Measurements from ENCODE around the gene GRK5. TPM values are rescaled to one million over a fixed set of nuclear protein-coding genes. Genes with fewer than 3 reads are reported as not detected.

The GRK5 gene
- total and polyA plus RNA-seq, 7 donors = 7.9 to 32.4 (median 19.8) TPM

- no peaks in the 10 kb centered on the region for H3K9me3 ChIP-seq
- intact Hi-C loops (cut with DNase I) = no loop called here
- 86 to 87% methylated on average over 16 of the region's 16 CpGs for WGBS, 2 donors
- TF ChIP-seq CTCF (IDR thresholded peaks at IDR 0.05) (no peak), POLR2AphosphoS5 (IDR thresholded peaks at IDR 0.05) (no peak), EP300 (IDR thresholded peaks at IDR 0.05) (no peak), POLR2A (IDR thresholded peaks at IDR 0.05) (no peak)
- peaks cover 0 to 42% (median 25%) of the 10 kb centered on the region in 4 donors for H3K36me3 ChIP-seq
- no peaks in the 10 kb centered on the region for H3K27me3 ChIP-seq
- DNase-seq = no peak
- H3K4me3 ChIP-seq = no peak overlapping the region
- H3K4me1 ChIP-seq = peaks cover 0 to 36% (median 17%) of the 10 kb centered on the region in 4 donors
- H3K27ac ChIP-seq = peak overlapping the region in 2 of 4 donors; percentile 64 to 76
These were observed 243.4 kb downstream of the GRK5 start for GRCh38 chr10:119450606-119451299.

- peaks cover 0 to 49% (median 25%) of the 10 kb centered on the region in 4 donors for H3K36me3 ChIP-seq
- H3K27me3 ChIP-seq = no peaks in the 10 kb centered on the region
- H3K27ac ChIP-seq = no peak overlapping the region
- intact Hi-C loops (cut with DNase I) = no loop called here
- H3K9me3 ChIP-seq = no peaks in the 10 kb centered on the region
- 92% methylated on average over 16 of the region's 16 CpGs for WGBS, 2 donors
- TF ChIP-seq POLR2AphosphoS5 (IDR thresholded peaks at IDR 0.05) = no peak
- TF ChIP-seq POLR2A (IDR thresholded peaks at IDR 0.05) = no peak
- no peak for TF ChIP-seq EP300 (IDR thresholded peaks at IDR 0.05)
- no peak for TF ChIP-seq CTCF (IDR thresholded peaks at IDR 0.05)
- H3K4me1 ChIP-seq = peaks cover 0 to 36% (median 16%) of the 10 kb centered on the region in 4 donors
- no peak for DNase-seq
- no peak overlapping the region for H3K4me3 ChIP-seq
These were observed 244.0 kb downstream of the GRK5 start for GRCh38 chr10:119451300-119451896.

GRCh38 chr10:119452396-119452795, 245.0 kb downstream of the GRK5 start:
- no peak overlapping the region for H3K4me3 ChIP-seq
- no peaks in the 10 kb centered on the region for H3K27me3 ChIP-seq
- DNase-seq = no peak
- WGBS, 2 donors = 92 to 95% methylated on average over 14 of the region's 14 CpGs
- peaks cover 0 to 51% (median 23%) of the 10 kb centered on the region in 4 donors for H3K36me3 ChIP-seq
- no peak for TF ChIP-seq POLR2AphosphoS5 (IDR thresholded peaks at IDR 0.05)
- TF ChIP-seq CTCF (IDR thresholded peaks at IDR 0.05) = no peak
- TF ChIP-seq POLR2A (IDR thresholded peaks at IDR 0.05) = no peak
- TF ChIP-seq EP300 (IDR thresholded peaks at IDR 0.05) = no peak
- intact Hi-C loops (cut with DNase I) = no loop called here
- no peaks in the 10 kb centered on the region for H3K9me3 ChIP-seq
- H3K4me1 ChIP-seq = peaks cover 0 to 34% (median 16%) of the 10 kb centered on the region in 4 donors
- no peak overlapping the region for H3K27ac ChIP-seq

- H3K9me3 ChIP-seq = no peaks in the 10 kb centered on the region
- no peak for DNase-seq
- peaks cover 0 to 48% (median 17%) of the 10 kb centered on the region in 4 donors for H3K36me3 ChIP-seq
- no peak overlapping the region for H3K27ac ChIP-seq
- H3K4me3 ChIP-seq = no peak overlapping the region
- peaks cover 0 to 25% (median 16%) of the 10 kb centered on the region in 4 donors for H3K4me1 ChIP-seq
- intact Hi-C loops (cut with DNase I) = no loop called here
- no peaks in the 10 kb centered on the region for H3K27me3 ChIP-seq
- TF ChIP-seq POLR2AphosphoS5 (IDR thresholded peaks at IDR 0.05) = no peak
- TF ChIP-seq CTCF (IDR thresholded peaks at IDR 0.05) = no peak
- no peak for TF ChIP-seq EP300 (IDR thresholded peaks at IDR 0.05)
- 87 to 91% methylated on average over 11 of the region's 11 CpGs for WGBS, 2 donors
These were observed 245.9 kb downstream of the GRK5 start for GRCh38 chr10:119453313-119453712.

Measured in sigmoid colon (tissue), 7 donors.